Measurements from ENCODE around the gene SDSL.

The SDSL gene, protein sequence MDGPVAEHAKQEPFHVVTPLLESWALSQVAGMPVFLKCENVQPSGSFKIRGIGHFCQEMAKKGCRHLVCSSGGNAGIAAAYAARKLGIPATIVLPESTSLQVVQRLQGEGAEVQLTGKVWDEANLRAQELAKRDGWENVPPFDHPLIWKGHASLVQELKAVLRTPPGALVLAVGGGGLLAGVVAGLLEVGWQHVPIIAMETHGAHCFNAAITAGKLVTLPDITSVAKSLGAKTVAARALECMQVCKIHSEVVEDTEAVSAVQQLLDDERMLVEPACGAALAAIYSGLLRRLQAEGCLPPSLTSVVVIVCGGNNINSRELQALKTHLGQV

DNA sequence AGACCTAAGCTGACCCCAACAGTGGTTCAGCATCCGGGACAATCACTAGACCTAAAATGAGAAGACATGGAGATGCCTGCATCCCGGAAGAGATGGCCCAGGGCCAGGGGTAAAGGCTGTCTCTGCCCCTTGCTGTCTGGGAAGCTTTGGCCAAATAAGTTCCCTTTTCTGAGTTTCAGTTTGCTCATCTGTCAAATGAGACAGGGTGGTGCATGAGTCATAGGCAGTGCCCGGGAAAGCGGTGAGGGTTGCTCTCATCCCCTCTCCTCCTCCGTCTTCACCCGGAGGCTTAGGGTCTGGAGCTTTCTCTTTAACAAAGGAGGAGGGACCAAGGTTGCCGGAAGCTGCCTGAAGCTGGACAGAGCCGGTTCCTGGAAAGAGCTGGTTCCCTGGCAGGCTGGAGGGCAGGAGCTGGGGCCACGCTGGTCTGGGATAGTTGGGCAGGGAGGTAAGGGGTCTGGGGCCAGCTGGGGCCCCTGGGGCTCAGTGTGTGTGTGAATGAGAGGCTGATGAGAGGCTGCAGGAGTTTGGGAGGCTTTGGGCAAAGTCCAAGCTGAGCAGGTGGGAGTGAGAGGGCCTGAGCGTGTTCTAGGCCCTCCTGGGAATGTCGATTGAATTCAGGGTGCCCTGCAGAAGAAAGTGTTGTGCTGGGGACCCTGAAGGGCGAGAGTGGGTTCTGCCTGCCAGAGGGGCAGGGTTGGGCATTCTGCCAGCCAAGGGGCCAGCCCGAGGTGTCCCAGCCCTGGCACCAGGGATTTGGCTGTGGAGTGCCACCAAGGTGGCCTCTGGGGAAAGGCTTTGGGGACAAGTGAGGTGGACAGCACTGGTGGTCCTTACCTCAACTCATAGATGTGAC lies at the start of gene SDSL:
TSS of gene SDSL (plus strand) at position 351 of the 856 bp plus-strand sequence. CDS start 5,603 bp downstream, outside the sequence.
- H3K4me3 ChIP-seq = peak within 1 kb of the TSS; percentile 68
- peak; percentile 82 for DNase-seq (ENCODE audit: low spot score)
- peak within 1 kb of the TSS; percentile 46 to 61 for H3K27ac ChIP-seq
- TF ChIP-seq, protein P1, sequence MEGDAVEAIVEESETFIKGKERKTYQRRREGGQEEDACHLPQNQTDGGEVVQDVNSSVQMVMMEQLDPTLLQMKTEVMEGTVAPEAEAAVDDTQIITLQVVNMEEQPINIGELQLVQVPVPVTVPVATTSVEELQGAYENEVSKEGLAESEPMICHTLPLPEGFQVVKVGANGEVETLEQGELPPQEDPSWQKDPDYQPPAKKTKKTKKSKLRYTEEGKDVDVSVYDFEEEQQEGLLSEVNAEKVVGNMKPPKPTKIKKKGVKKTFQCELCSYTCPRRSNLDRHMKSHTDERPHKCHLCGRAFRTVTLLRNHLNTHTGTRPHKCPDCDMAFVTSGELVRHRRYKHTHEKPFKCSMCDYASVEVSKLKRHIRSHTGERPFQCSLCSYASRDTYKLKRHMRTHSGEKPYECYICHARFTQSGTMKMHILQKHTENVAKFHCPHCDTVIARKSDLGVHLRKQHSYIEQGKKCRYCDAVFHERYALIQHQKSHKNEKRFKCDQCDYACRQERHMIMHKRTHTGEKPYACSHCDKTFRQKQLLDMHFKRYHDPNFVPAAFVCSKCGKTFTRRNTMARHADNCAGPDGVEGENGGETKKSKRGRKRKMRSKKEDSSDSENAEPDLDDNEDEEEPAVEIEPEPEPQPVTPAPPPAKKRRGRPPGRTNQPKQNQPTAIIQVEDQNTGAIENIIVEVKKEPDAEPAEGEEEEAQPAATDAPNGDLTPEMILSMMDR (IDR thresholded peaks at IDR 0.05) = no peak

DNA sequence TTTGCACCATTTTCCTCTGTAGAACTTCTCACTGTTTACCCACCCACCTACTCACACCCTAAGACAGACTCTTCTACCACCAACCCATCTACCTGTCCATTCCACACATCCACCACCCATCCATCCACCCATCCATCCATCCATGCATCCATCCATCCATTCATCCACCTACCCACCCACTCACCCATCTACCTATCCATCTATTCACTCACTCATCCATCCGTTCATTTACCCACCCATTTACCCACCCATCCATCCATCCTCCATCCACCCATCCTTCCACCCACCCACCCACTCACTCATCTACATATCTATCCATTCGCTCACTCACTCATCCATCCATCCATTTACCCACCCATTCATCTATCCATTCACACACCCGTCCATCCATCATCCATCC lies 48.7 kb upstream of the SDSL start:
- no peak overlapping the region for H3K27ac ChIP-seq
- DNase-seq (ENCODE audit: low spot score) = no peak
- H3K4me3 ChIP-seq = no peak overlapping the region
- TF ChIP-seq, protein P1 (IDR thresholded peaks at IDR 0.05) = no peak

DNA sequence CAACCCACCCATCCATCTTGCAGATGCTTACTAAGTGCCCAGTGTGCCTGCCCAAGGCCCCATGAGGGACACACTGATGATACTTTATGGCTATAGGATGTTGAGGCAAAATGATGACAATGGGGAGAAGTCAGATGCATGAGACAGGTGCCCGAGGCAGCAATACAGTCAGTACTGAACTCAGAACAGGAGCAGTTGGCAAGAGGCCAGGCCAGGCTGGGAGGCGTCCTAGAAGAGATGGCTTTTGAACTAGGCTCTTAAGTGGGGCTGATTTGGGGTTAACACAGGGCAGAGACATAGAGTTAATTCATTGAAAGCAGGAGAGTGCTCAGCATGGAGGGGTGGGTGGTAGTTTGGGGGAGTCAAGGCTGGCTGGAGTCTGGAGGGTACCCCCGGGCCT lies 48.2 kb upstream of the SDSL start:
- H3K4me3 ChIP-seq = no peak overlapping the region
- TF ChIP-seq, protein P1 (IDR thresholded peaks at IDR 0.05) = no peak
- DNase-seq (ENCODE audit: low spot score) = no peak
- H3K27ac ChIP-seq = no peak overlapping the region

DNA sequence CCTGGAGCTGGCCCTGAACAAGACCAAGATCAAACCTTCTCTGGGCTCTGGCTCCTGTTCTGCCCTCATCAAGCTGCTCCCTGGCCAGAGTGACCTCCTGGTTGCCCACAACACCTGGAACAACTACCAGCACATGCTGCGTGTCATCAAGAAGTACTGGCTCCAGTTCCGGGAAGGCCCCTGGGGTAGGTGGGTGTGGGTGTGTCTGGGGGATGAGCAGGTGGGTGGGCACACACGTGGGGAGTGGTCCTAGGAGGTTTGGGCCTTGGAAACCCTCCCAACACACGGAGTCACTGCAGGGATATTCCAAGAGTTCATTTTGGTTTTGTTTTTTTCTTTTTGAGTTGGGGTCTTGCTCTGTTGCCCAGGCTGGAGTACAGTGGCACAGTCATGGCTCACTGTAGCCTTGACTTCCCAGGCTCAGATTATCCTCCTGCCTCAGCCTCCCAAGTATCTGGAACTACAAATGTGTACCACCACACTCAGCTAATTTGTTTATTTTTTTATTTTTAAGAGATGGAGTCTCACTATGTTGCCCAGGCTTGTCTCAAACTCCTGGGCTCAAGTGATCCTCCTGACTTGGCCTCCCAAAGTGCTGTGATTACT lies 47.3 kb upstream of the SDSL start:
- TF ChIP-seq, protein P1 (IDR thresholded peaks at IDR 0.05) = no peak

DNA sequence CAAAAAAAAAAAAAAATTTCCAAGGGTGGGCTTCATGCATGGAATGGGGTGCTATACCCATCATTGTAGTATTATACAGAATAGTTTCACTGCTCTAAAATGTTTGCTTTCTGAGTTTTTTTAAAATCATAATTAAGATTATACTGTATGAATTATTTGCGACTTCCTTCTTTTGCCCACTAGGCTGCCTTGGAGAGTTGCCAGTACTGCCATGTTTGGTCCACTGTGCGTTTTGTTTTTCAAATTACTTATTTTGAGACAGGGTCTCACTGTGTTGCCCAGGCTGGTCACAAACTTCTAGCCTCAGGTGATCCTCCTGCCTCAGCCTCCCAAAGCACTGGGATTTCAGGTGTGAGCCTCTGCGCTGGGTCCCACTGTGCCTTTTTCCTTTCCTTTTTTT lies 43.9 kb upstream of the SDSL start:
- Histone ChIP-seq H3K27ac (no peak overlapping the region), H3K4me3 (no peak overlapping the region)
- DNase-seq (ENCODE audit: low spot score) = no peak
- TF ChIP-seq, protein P1 (IDR thresholded peaks at IDR 0.05) = no peak

More for the DNA sequence above, 47.3 kb upstream of the SDSL start:
- no peak for DNase-seq (ENCODE audit: low spot score)
- Histone ChIP-seq H3K27ac (no peak overlapping the region), H3K4me3 (no peak overlapping the region)

DNA sequence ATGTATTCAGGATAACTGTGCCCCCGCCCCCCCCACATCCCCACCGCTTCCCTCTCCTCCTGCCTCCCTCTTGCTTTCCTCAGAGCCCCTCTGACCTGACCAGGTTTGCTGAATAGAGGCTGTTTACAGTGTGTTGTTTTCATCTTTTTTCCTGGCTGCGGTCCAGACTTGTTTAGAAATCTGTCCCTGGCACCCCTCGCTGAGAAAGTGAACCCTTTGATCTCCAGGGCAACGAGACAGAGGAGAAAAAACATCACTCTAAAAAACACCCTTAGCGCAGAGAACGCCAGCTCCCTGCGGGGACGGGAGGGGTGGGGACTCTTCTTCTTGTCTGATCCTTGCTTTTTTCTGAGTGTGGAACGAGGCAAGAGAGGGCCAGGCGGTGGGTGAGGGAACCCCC lies 41.0 kb upstream of the SDSL start:
- TF ChIP-seq, protein P1 (IDR thresholded peaks at IDR 0.05) = no peak
- DNase-seq (ENCODE audit: low spot score) = no peak
- Histone ChIP-seq H3K4me3 (no peak overlapping the region), H3K27ac (no peak overlapping the region)
